ENCODE results near the gene SLCO1C1. TPM values are rescaled to one million over a fixed set of nuclear protein-coding genes. Genes with fewer than 3 reads are reported as not detected.

Gene SLCO1C1
- total RNA-seq, 1 experiment from 2014 or later, result not detected

GRCh38 chr12:20740972-20741371, 45.8 kb downstream of the SLCO1C1 start:
- ATAC-seq, result no peak

More at GRCh38 chr12:20740972-20741371, 45.8 kb downstream of the SLCO1C1 start:
- ChIA-PET CTCF (no interaction called here), RAD21 (ENCODE audit: low non-redundant PET in 1 of 2, low total read pairs in 2 of 2, uncharacterized antibody in 2 of 2, unreplicated experiment in 2 of 2) (no interaction called here), POLR2A (no interaction called here)
- Histone ChIP-seq H2AFZ (ENCODE audit: low read depth, low read length, poor library complexity, severe bottlenecking) (no peak overlapping the region), H3K4me1 (ENCODE audit: control insufficient read depth in 1 of 2, insufficient read depth in 2 of 2, low read length in 2 of 2) (no peaks in the 10 kb centered on the region), H3K27ac (ENCODE audit: low read depth, low read length) (no peak overlapping the region), H3K9me2 (ENCODE audit: insufficient read depth) (no peaks in the 10 kb centered on the region), H4K20me1 (ENCODE audit: insufficient read depth) (no peaks in the 10 kb centered on the region), H3K9me3 (ENCODE audit: control insufficient read depth in 1 of 2, insufficient read depth in 1 of 2, low read depth in 1 of 2, low read length in 2 of 2) (no peaks in the 10 kb centered on the region), H3K27me3 (ENCODE audit: insufficient read depth, low read length) (no peaks in the 10 kb centered on the region), H3K79me2 (ENCODE audit: insufficient read depth, low read length) (no peaks in the 10 kb centered on the region), H3K9ac (ENCODE audit: low read length) (no peak overlapping the region), H3K36me3 (ENCODE audit: control insufficient read depth in 1 of 2, insufficient read depth in 2 of 2, low read length in 2 of 2) (no peaks in the 10 kb centered on the region), H3K4me2 (ENCODE audit: low read length) (no peak overlapping the region), H3K4me3 (replicated peaks in 1 of 2; ENCODE audit: low read depth in 1 of 2, low read length in 2 of 2) (no peak overlapping the region)
- no peak for TF ChIP-seq YY1 (IDR thresholded peaks at IDR 0.05; ENCODE audit: extremely low read depth, insufficient replicate concordance, low read depth, low read length)
- no peak for TF ChIP-seq TCF7L2 (IDR thresholded peaks at IDR 0.05; ENCODE audit: borderline replicate concordance, extremely low read depth, insufficient read depth, insufficient read length)
- TF ChIP-seq CTCF (IDR thresholded peaks at IDR 0.05 in 2 of 3, conservative IDR thresholded peaks at IDR 0.05 in 1 of 3; ENCODE audit: borderline replicate concordance in 1 of 3, insufficient read depth in 1 of 3, low read depth in 2 of 3, low read length in 2 of 3), result no peak
- TF ChIP-seq ZBTB33 (IDR thresholded peaks at IDR 0.05; ENCODE audit: extremely low read depth, insufficient replicate concordance, low read length), result no peak
- no peak for TF ChIP-seq POLR2AphosphoS5 (IDR thresholded peaks at IDR 0.05; ENCODE audit: low read depth, low read length)
- TF ChIP-seq MAX (IDR thresholded peaks at IDR 0.05), result no peak
- no peak for TF ChIP-seq RAD21 (IDR thresholded peaks at IDR 0.05; ENCODE audit: low read depth)
- no peak for TF ChIP-seq REST (IDR thresholded peaks at IDR 0.05; ENCODE audit: low read depth)
- TF ChIP-seq CBX3 (IDR thresholded peaks at IDR 0.05; ENCODE audit: low read depth), result no peak
- TF ChIP-seq EZH2 (IDR thresholded peaks at IDR 0.05), result no peak
- no peak for TF ChIP-seq JUND (IDR thresholded peaks at IDR 0.05)
- TF ChIP-seq SIN3A (IDR thresholded peaks at IDR 0.05; ENCODE audit: low read depth), result no peak
- no peak for TF ChIP-seq FOSL1 (IDR thresholded peaks at IDR 0.05; ENCODE audit: low read depth)
- TF ChIP-seq ZFX (IDR thresholded peaks at IDR 0.05), result no peak
- no peak for TF ChIP-seq EGR1 (IDR thresholded peaks at IDR 0.05; ENCODE audit: low read depth)
- no peak for TF ChIP-seq EZH2phosphoT487 (IDR thresholded peaks at IDR 0.05; ENCODE audit: borderline replicate concordance)
- no peak for TF ChIP-seq CEBPB (IDR thresholded peaks at IDR 0.05; ENCODE audit: low read depth)
- TF ChIP-seq ZNF274 (IDR thresholded peaks at IDR 0.05; ENCODE audit: low read depth, low read length), result no peak
- no peak for TF ChIP-seq SP1 (IDR thresholded peaks at IDR 0.05; ENCODE audit: low read depth)
- no TSS peak for BruUV-seq (replicated peaks)
- no peak for DNase-seq (ENCODE audit: low read depth, low spot score)
- intact Hi-C loops (cut with micrococcal nuclease), result no loop called here

Measured in HCT116 (cell line).